ENCODE data around the gene SH3GL3. TPM values are rescaled to one million over a fixed set of nuclear protein-coding genes. Genes with fewer than 3 reads are reported as not detected.

SH3GL3 gene
- total RNA-seq, 1 donor from 2014 or later: 0.14 TPM

- H3K4me3 Mint-ChIP-seq (ENCODE audit: low read depth): no peak overlapping the region
- H3K27ac Mint-ChIP-seq: no peak overlapping the region
- intact Hi-C loops (cut with micrococcal nuclease): no loop called here
- no peaks in the 10 kb centered on the region for H3K9me3 Mint-ChIP-seq
- no peaks in the 10 kb centered on the region for H3K4me1 Mint-ChIP-seq (ENCODE audit: low read depth)
- no peaks in the 10 kb centered on the region for H3K27me3 Mint-ChIP-seq (ENCODE audit: low read depth)
- no peak for DNase-seq (ENCODE audit: low spot score)
- no peaks in the 10 kb centered on the region for H3K36me3 Mint-ChIP-seq (ENCODE audit: low read depth)
Measured at GRCh38 chr15:83537606-83538005, 90.5 kb downstream of the SH3GL3 start.

- intact Hi-C loops (cut with micrococcal nuclease): no loop called here
Measured at GRCh38 chr15:83538682-83539081, 91.5 kb downstream of the SH3GL3 start.

GRCh38 chr15:83545804-83546511 lies 98.8 kb downstream of the SH3GL3 start:
- Mint-ChIP-seq H3K4me1 (ENCODE audit: low read depth) (no peaks in the 10 kb centered on the region), H3K27ac (no peak overlapping the region), H3K27me3 (ENCODE audit: low read depth) (peaks cover 7% of the 10 kb centered on the region), H3K36me3 (ENCODE audit: low read depth) (no peaks in the 10 kb centered on the region), H3K4me3 (ENCODE audit: low read depth) (no peak overlapping the region), H3K9me3 (no peaks in the 10 kb centered on the region)
- DNase-seq (ENCODE audit: low spot score): no peak
- intact Hi-C loops (cut with micrococcal nuclease): no loop called here

More at GRCh38 chr15:83538682-83539081, 91.5 kb downstream of the SH3GL3 start:
- no peaks in the 10 kb centered on the region for H3K36me3 Mint-ChIP-seq (ENCODE audit: low read depth)
- no peaks in the 10 kb centered on the region for H3K27me3 Mint-ChIP-seq (ENCODE audit: low read depth)
- no peaks in the 10 kb centered on the region for H3K9me3 Mint-ChIP-seq
- H3K4me3 Mint-ChIP-seq (ENCODE audit: low read depth): no peak overlapping the region
- no peak for DNase-seq (ENCODE audit: low spot score)
- H3K27ac Mint-ChIP-seq: no peak overlapping the region
- no peaks in the 10 kb centered on the region for H3K4me1 Mint-ChIP-seq (ENCODE audit: low read depth)

GRCh38 chr15:83546512-83546888 lies 99.4 kb downstream of the SH3GL3 start:
- peaks cover 7% of the 10 kb centered on the region for H3K27me3 Mint-ChIP-seq (ENCODE audit: low read depth)

GRCh38 chr15:83547168-83547567 lies 100.0 kb downstream of the SH3GL3 start:
- no peak overlapping the region for H3K4me3 Mint-ChIP-seq (ENCODE audit: low read depth)
- peaks cover 9% of the 10 kb centered on the region for H3K27me3 Mint-ChIP-seq (ENCODE audit: low read depth)
- no peaks in the 10 kb centered on the region for H3K36me3 Mint-ChIP-seq (ENCODE audit: low read depth)
- H3K4me1 Mint-ChIP-seq (ENCODE audit: low read depth): no peaks in the 10 kb centered on the region
- intact Hi-C loops (cut with micrococcal nuclease): no loop called here
- no peak overlapping the region for H3K27ac Mint-ChIP-seq
- H3K9me3 Mint-ChIP-seq: no peaks in the 10 kb centered on the region
- DNase-seq (ENCODE audit: low spot score): no peak

More at GRCh38 chr15:83546512-83546888, 99.4 kb downstream of the SH3GL3 start:
- no peaks in the 10 kb centered on the region for H3K36me3 Mint-ChIP-seq (ENCODE audit: low read depth)
- intact Hi-C loops (cut with micrococcal nuclease): no loop called here
- H3K4me1 Mint-ChIP-seq (ENCODE audit: low read depth): no peaks in the 10 kb centered on the region
- DNase-seq (ENCODE audit: low spot score): no peak
- H3K27ac Mint-ChIP-seq: no peak overlapping the region
- H3K9me3 Mint-ChIP-seq: no peaks in the 10 kb centered on the region
- no peak overlapping the region for H3K4me3 Mint-ChIP-seq (ENCODE audit: low read depth)

GRCh38 chr15:83549623-83550022 lies 102.5 kb downstream of the SH3GL3 start:
- DNase-seq (ENCODE audit: low spot score): no peak
- Mint-ChIP-seq H3K27me3 (ENCODE audit: low read depth) (peaks cover 10% of the 10 kb centered on the region), H3K9me3 (no peaks in the 10 kb centered on the region), H3K4me3 (ENCODE audit: low read depth) (no peak overlapping the region), H3K4me1 (ENCODE audit: low read depth) (no peaks in the 10 kb centered on the region), H3K27ac (no peak overlapping the region), H3K36me3 (ENCODE audit: low read depth) (no peaks in the 10 kb centered on the region)
- intact Hi-C loops (cut with micrococcal nuclease): no loop called here

- Mint-ChIP-seq H3K27me3 (ENCODE audit: low read depth) (peaks cover 6% of the 10 kb centered on the region), H3K9me3 (no peaks in the 10 kb centered on the region), H3K27ac (no peak overlapping the region), H3K36me3 (ENCODE audit: low read depth) (no peaks in the 10 kb centered on the region), H3K4me3 (ENCODE audit: low read depth) (no peak overlapping the region), H3K4me1 (ENCODE audit: low read depth) (no peaks in the 10 kb centered on the region)
- no peak for DNase-seq (ENCODE audit: low spot score)
- intact Hi-C loops (cut with micrococcal nuclease): no loop called here
Measured at GRCh38 chr15:83554558-83554957, 107.4 kb downstream of the SH3GL3 start.

GRCh38 chr15:83555383-83555782 lies 108.2 kb downstream of the SH3GL3 start:
- DNase-seq (ENCODE audit: low spot score): no peak
- H3K4me1 Mint-ChIP-seq (ENCODE audit: low read depth): no peaks in the 10 kb centered on the region
- no peaks in the 10 kb centered on the region for H3K36me3 Mint-ChIP-seq (ENCODE audit: low read depth)
- intact Hi-C loops (cut with micrococcal nuclease): loop anchor here (5.0 kb wide), 1 partner anchor 308 kb away; no protein-coding TSS in a partner anchor
- H3K27ac Mint-ChIP-seq: no peak overlapping the region
- H3K27me3 Mint-ChIP-seq (ENCODE audit: low read depth): peaks cover 4% of the 10 kb centered on the region
- H3K4me3 Mint-ChIP-seq (ENCODE audit: low read depth): no peak overlapping the region
- H3K9me3 Mint-ChIP-seq: no peaks in the 10 kb centered on the region

- Mint-ChIP-seq H3K9me3 (no peaks in the 10 kb centered on the region), H3K27me3 (ENCODE audit: low read depth) (peaks cover 4% of the 10 kb centered on the region), H3K4me1 (ENCODE audit: low read depth) (no peaks in the 10 kb centered on the region), H3K27ac (no peak overlapping the region), H3K36me3 (ENCODE audit: low read depth) (no peaks in the 10 kb centered on the region), H3K4me3 (ENCODE audit: low read depth) (no peak overlapping the region)
- intact Hi-C loops (cut with micrococcal nuclease): loop anchor here (5.0 kb wide), 1 partner anchor 309 kb away; no protein-coding TSS in a partner anchor
- DNase-seq (ENCODE audit: low spot score): no peak
Measured at GRCh38 chr15:83556068-83556467, 108.9 kb downstream of the SH3GL3 start.

GRCh38 chr15:83556754-83557153 lies 109.6 kb downstream of the SH3GL3 start:
- DNase-seq (ENCODE audit: low spot score): no peak
- no peaks in the 10 kb centered on the region for H3K9me3 Mint-ChIP-seq
- no peaks in the 10 kb centered on the region for H3K4me1 Mint-ChIP-seq (ENCODE audit: low read depth)
- intact Hi-C loops (cut with micrococcal nuclease): loop anchor here (5.0 kb wide), 1 partner anchor 309 kb away; no protein-coding TSS in a partner anchor
- no peak overlapping the region for H3K4me3 Mint-ChIP-seq (ENCODE audit: low read depth)
- peaks cover 4% of the 10 kb centered on the region for H3K27me3 Mint-ChIP-seq (ENCODE audit: low read depth)
- no peaks in the 10 kb centered on the region for H3K36me3 Mint-ChIP-seq (ENCODE audit: low read depth)
- H3K27ac Mint-ChIP-seq: no peak overlapping the region

GRCh38 chr15:83558146-83558545 lies 111.0 kb downstream of the SH3GL3 start:
- intact Hi-C loops (cut with micrococcal nuclease): loop anchor here (5.0 kb wide), 1 partner anchor 311 kb away; no protein-coding TSS in a partner anchor
- Mint-ChIP-seq H3K4me1 (ENCODE audit: low read depth) (no peaks in the 10 kb centered on the region), H3K27me3 (ENCODE audit: low read depth) (no peaks in the 10 kb centered on the region), H3K36me3 (ENCODE audit: low read depth) (no peaks in the 10 kb centered on the region), H3K27ac (no peak overlapping the region), H3K9me3 (no peaks in the 10 kb centered on the region), H3K4me3 (ENCODE audit: low read depth) (no peak overlapping the region)
- DNase-seq (ENCODE audit: low spot score): no peak

GRCh38 chr15:83559310-83559966 lies 112.3 kb downstream of the SH3GL3 start:
- no peaks in the 10 kb centered on the region for H3K27me3 Mint-ChIP-seq (ENCODE audit: low read depth)
- DNase-seq (ENCODE audit: low spot score): peak; percentile 19
- no peaks in the 10 kb centered on the region for H3K4me1 Mint-ChIP-seq (ENCODE audit: low read depth)
- no peak overlapping the region for H3K4me3 Mint-ChIP-seq (ENCODE audit: low read depth)
- no peaks in the 10 kb centered on the region for H3K9me3 Mint-ChIP-seq
- no peaks in the 10 kb centered on the region for H3K36me3 Mint-ChIP-seq (ENCODE audit: low read depth)
- H3K27ac Mint-ChIP-seq: no peak overlapping the region
- intact Hi-C loops (cut with micrococcal nuclease): loop anchor here (1.0 to 5.0 kb wide), 2 partner anchors 121 to 312 kb away; no protein-coding TSS in a partner anchor

- intact Hi-C loops (cut with micrococcal nuclease): no loop called here
- Mint-ChIP-seq H3K4me3 (ENCODE audit: low read depth) (no peak overlapping the region), H3K27me3 (ENCODE audit: low read depth) (peaks cover 2% of the 10 kb centered on the region), H3K36me3 (ENCODE audit: low read depth) (no peaks in the 10 kb centered on the region), H3K9me3 (no peaks in the 10 kb centered on the region), H3K27ac (no peak overlapping the region), H3K4me1 (ENCODE audit: low read depth) (no peaks in the 10 kb centered on the region)
- DNase-seq (ENCODE audit: low spot score): no peak
Measured at GRCh38 chr15:83561661-83562060, 114.5 kb downstream of the SH3GL3 start.
